HepG2 (cell line): Measurements from ENCODE around the gene STK11. TPM values are rescaled to one million over a fixed set of nuclear protein-coding genes. Genes with fewer than 3 reads are reported as not detected.

ENCODE experiments used
- BCL6 ChIP-seq: IDR thresholded peaks from 2 replicates; pipeline ENCODE4 v1.6.1; 2016; ENCODE audit warnings: missing genetic modification reagents, missing compliant biosample characterization
- EZH2 ChIP-seq: conservative IDR thresholded peaks from 2 replicates; pipeline ENCODE4 v1.6.1; 2012; ENCODE audit warnings: mild to moderate bottlenecking, low read depth, low read length, moderate library complexity
- HIC2 ChIP-seq: sonication (generic); formaldehyde crosslinking; IDR thresholded peaks from 2 replicates; pipeline ENCODE4 v1.9.0; 2022; ENCODE audit warnings: low read depth, missing genetic modification reagents
- KAT8 ChIP-seq: IDR thresholded peaks from 2 replicates; pipeline ENCODE4 v1.6.1; 2016; ENCODE audit warnings: missing genetic modification reagents, missing compliant biosample characterization
- NFRKB ChIP-seq: fragments of 450-650 bp; IDR thresholded peaks from 2 replicates; pipeline ENCODE4 v1.6.1; 2017
- PLRG1 ChIP-seq: fragments of 450-650 bp; conservative IDR thresholded peaks from 2 replicates; pipeline ENCODE4 v1.6.1; 2016
- RBM39 ChIP-seq: fragments of 200-400 bp; formaldehyde crosslinking; IDR thresholded peaks from one replicate; pipeline ENCODE4 v1.6.1; 2018; ENCODE audit warnings: antibody characterized with exemption, mild to moderate bottlenecking, low read depth, low read length; ENCODE audit not compliant: poor library complexity, severe bottlenecking
- SP5 ChIP-seq: IDR thresholded peaks from 2 replicates; pipeline ENCODE4 v1.6.1; 2016; ENCODE audit warnings: low read depth, borderline replicate concordance
- polyA plus RNA-seq, 8 experiments: library from polyadenylated mRNA; depleted of rRNA in 3 of 8; stranded (reverse) in 7 of 8; unstranded in 1 of 8; fragments of >200 nt; fragmentation: Illumina TruSeq in 4 of 8; extraction: Trizol in 4 of 8; gene quantifications; 2 replicates each; pipeline versions ENCODE4 v1.2.1 to v1.2.3, GENCODE V29; 2011 to 2016; ENCODE audit warnings: low read depth in 4 of 8, missing spikeins in 1 of 8, mixed read lengths in 1 of 8; ENCODE audit not compliant: insufficient read depth in 1 of 8
- total RNA-seq, 5 experiments: library from RNA; depleted of rRNA; stranded (reverse); fragments of >200 nt; fragmentation: Illumina TruSeq; extraction: Trizol; gene quantifications; 2 replicates each; pipeline ENCODE4 v1.2.3, GENCODE V29; 2016; ENCODE audit warnings: low read depth in 1 of 5
- TF ChIP-seq, protein P1 (sequence below): IDR thresholded peaks from 2 replicates; pipeline ENCODE4 v1.6.1; 2012; ENCODE audit warnings: low read length, improper control_type of control experiment
- TF ChIP-seq, protein P2 (sequence below): sonication (generic); IDR thresholded peaks from 2 replicates; pipeline ENCODE4 v1.6.1; 2016; ENCODE audit warnings: low read depth, borderline replicate concordance
- TF ChIP-seq, protein P3 (sequence below): sonication (generic); formaldehyde crosslinking; IDR thresholded peaks from 2 replicates; pipeline ENCODE4 v1.4.0; 2020; ENCODE audit warnings: missing genetic modification reagents, mild to moderate bottlenecking, borderline replicate concordance

Gene STK11
- total and polyA plus RNA-seq, 2 of the 13 experiments (the other 11 are each of a cell fraction or from before 2014, with no cell fraction given): 27.5 to 43.6 TPM

GRCh38 chr19:1170938-1171754, 34.4 kb upstream of the STK11 start (continued):
- TF ChIP-seq, protein P1, sequence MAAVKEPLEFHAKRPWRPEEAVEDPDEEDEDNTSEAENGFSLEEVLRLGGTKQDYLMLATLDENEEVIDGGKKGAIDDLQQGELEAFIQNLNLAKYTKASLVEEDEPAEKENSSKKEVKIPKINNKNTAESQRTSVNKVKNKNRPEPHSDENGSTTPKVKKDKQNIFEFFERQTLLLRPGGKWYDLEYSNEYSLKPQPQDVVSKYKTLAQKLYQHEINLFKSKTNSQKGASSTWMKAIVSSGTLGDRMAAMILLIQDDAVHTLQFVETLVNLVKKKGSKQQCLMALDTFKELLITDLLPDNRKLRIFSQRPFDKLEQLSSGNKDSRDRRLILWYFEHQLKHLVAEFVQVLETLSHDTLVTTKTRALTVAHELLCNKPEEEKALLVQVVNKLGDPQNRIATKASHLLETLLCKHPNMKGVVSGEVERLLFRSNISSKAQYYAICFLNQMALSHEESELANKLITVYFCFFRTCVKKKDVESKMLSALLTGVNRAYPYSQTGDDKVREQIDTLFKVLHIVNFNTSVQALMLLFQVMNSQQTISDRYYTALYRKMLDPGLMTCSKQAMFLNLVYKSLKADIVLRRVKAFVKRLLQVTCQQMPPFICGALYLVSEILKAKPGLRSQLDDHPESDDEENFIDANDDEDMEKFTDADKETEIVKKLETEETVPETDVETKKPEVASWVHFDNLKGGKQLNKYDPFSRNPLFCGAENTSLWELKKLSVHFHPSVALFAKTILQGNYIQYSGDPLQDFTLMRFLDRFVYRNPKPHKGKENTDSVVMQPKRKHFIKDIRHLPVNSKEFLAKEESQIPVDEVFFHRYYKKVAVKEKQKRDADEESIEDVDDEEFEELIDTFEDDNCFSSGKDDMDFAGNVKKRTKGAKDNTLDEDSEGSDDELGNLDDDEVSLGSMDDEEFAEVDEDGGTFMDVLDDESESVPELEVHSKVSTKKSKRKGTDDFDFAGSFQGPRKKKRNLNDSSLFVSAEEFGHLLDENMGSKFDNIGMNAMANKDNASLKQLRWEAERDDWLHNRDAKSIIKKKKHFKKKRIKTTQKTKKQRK: no peak
- 0 out of 2 replicates have a peak, but pooled peaks have one; percentile 43 for TF ChIP-seq HIC2 (CRISPR knock-in tag)
- TF ChIP-seq SP5 (CRISPR knock-in tag): peak; percentile 31; the same call in 1 of the 2 replicates
- TF ChIP-seq RBM39: no peak
- no peak for TF ChIP-seq PLRG1
- TF ChIP-seq KAT8 (CRISPR knock-in tag): 0 out of 2 replicates have a peak, but pooled peaks have one; percentile 25
- TF ChIP-seq EZH2: no peak
- TF ChIP-seq, protein P2, sequence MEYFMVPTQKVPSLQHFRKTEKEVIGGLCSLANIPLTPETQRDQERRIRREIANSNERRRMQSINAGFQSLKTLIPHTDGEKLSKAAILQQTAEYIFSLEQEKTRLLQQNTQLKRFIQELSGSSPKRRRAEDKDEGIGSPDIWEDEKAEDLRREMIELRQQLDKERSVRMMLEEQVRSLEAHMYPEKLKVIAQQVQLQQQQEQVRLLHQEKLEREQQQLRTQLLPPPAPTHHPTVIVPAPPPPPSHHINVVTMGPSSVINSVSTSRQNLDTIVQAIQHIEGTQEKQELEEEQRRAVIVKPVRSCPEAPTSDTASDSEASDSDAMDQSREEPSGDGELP: 0 out of 2 replicates have a peak, but pooled peaks have one; percentile 19
- TF ChIP-seq, protein P3, sequence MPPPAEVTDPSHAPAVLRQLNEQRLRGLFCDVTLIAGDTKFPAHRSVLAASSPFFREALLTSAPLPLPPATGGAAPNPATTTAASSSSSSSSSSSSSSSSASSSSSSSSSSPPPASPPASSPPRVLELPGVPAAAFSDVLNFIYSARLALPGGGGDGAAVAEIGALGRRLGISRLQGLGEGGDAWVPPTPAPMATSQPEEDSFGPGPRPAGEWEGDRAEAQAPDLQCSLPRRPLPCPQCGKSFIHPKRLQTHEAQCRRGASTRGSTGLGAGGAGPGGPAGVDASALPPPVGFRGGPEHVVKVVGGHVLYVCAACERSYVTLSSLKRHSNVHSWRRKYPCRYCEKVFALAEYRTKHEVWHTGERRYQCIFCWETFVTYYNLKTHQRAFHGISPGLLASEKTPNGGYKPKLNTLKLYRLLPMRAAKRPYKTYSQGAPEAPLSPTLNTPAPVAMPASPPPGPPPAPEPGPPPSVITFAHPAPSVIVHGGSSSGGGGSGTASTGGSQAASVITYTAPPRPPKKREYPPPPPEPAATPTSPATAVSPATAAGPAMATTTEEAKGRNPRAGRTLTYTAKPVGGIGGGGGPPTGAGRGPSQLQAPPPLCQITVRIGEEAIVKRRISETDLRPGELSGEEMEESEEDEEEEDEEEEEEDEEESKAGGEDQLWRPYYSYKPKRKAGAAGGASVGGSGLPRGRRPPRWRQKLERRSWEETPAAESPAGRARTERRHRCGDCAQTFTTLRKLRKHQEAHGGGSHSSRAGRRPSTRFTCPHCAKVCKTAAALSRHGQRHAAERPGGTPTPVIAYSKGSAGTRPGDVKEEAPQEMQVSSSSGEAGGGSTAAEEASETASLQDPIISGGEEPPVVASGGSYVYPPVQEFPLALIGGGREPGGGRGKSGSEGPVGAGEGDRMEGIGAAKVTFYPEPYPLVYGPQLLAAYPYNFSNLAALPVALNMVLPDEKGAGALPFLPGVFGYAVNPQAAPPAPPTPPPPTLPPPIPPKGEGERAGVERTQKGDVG (CRISPR knock-in tag): 0 out of 2 replicates have a peak, but pooled peaks have one; percentile 29
- TF ChIP-seq NFRKB: no peak
- peak; percentile 17; the same call in 1 of the 2 replicates for TF ChIP-seq BCL6 (CRISPR knock-in tag)
